Urinary bladder (tissue), 4 donors: ENCODE measurements around the gene FOXO3. TPM values are rescaled to one million over a fixed set of nuclear protein-coding genes. Genes with fewer than 3 reads are reported as not detected.

Source experiments
- DNase-seq: peaks from one replicate; pipeline ENCODE4 v3.0.0-alpha.2; 2015; ENCODE audit errors: extremely low spot score
- H3K27ac ChIP-seq: one replicate; pipeline ENCODE4 v1.5.1; 2013; ENCODE audit warnings: low read depth, mild to moderate bottlenecking, moderate library complexity
- H3K36me3 ChIP-seq: one replicate; pipeline ENCODE4 v1.6.1; 2013; ENCODE audit warnings: mild to moderate bottlenecking, moderate library complexity; ENCODE audit not compliant: insufficient read depth
- H3K4me1 ChIP-seq: one replicate; pipeline ENCODE4 v1.6.1; 2013; ENCODE audit warnings: mild to moderate bottlenecking, moderate library complexity; ENCODE audit not compliant: insufficient read depth
- H3K4me3 ChIP-seq: one replicate; pipeline ENCODE4 v1.5.1; 2013; ENCODE audit warnings: low read depth, low read length
- WGBS: extraction: QIAGEN DNeasy Blood & Tissue Kit; methylation state at CpG from one replicate; pipeline ENCODE4 v1.1.7; 2013; 5-methylcytosine and 5-hydroxymethylcytosine counted together
- polyA plus RNA-seq: library from polyadenylated mRNA; stranded (reverse); fragments of 200-250 nt; gene quantifications from one replicate; pipeline ENCODE4 v1.2.3, GENCODE V29; 2013
- small RNA-seq: library from RNA; depleted of rRNA; stranded (forward); fragments of <200 nt; gene quantifications from one replicate; pipeline ENCODE3, GENCODE V24; 2014
- total RNA-seq: library from RNA; depleted of rRNA; stranded (reverse); fragments of >200 nt; gene quantifications from one replicate; pipeline ENCODE4 v1.2.3, GENCODE V29; 2014
- donor health status: healthy with polysubstance abuse.
- donor health status: healthy.

The FOXO3 gene
- total and polyA plus RNA-seq, 2 donors = 43.7 to 48.2 TPM

- no peaks in the 10 kb centered on the region for H3K36me3 ChIP-seq
- no peaks in the 10 kb centered on the region for H3K4me1 ChIP-seq
- no peak overlapping the region for H3K27ac ChIP-seq
- H3K4me3 ChIP-seq = no peak overlapping the region
- 97% methylated on average over 1 of the region's 1 CpG for WGBS
- DNase-seq = no peak
Observed at GRCh38 chr6:108733051-108733450, 172.3 kb downstream of the FOXO3 start.

DNA sequence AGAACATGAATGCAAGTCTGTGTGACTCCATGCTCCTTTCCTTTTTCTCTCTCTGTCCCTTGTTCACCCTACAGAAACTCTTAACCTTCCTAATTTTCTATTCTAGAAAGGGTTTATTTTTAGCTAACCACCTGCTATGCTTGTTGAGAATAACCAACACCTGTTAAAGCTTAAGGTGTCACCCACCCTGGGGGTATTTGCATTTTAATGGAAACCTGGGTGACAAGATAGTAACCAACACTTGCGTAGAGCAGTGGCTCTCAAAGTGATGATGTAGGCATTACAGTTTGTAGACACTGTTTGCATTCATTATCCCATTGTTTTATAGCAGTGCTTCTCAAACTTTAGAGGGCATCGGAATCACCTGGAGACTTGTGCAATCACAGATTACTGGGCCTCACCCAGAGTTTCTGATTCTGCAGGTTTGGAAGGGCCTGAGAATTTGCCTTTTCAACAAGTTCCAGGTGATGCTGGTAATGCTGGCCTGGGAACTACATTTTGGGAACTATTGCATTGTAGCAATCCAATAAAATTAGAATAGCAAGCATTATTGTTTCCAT lies 173.1 kb downstream of the FOXO3 start:
- Histone ChIP-seq H3K4me3 (no peak overlapping the region), H3K4me1 (no peaks in the 10 kb centered on the region), H3K27ac (no peak overlapping the region), H3K36me3 (no peaks in the 10 kb centered on the region)
- no peak for DNase-seq
- WGBS = 96% methylated on average over 2 of the region's 2 CpGs

Small RNAs within 50 kb of the gene (small RNA-seq; reads per million reads assigned to genes)
- not detected for gene AL391646.1
- not detected for gene SUMO2P8
